ENCODE measurements around the gene KMT5C.
A peak's percentile ranks its signal among the peaks of the same experiment; 100 is the strongest.

The KMT5C gene

GRCh38 chr19:55369653-55370304 lies 30.1 kb downstream of the KMT5C start:
- DNase-seq, result peak; percentile 54 to 64

DNA sequence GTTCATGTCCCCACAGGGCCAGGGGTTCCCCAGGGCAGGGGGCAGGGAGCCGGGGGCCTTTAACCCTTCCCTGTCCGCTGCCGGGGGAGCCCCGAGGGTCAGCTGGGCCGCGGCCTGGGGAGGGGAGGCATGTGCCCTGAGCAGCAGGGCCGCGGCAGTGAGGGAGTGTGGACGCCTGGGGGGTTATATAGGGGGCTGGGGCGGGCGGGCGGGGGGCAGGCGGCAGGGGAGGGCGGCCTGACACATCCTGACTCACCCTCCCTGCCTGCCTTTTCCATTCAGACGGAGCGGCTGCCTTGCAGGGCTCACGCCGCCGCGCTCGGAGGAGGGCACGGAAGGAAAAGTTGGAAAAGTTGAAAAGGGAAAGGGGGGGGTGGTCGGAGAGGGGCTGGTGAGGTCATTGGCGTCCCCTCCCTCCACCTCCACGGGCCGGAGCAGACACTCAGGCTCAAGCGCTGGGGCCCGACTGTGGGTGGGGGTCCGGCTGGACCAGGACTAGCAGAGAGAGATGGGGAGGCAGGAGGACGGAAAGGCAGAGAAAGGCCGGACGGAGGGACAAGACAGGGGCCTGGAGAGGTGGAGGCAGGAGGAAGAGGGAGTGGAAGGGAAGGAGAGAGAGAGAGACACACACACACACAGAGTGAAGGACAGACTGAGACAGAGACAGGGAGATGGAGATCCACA lies 30.8 kb downstream of the KMT5C start, which contains the start of gene IL11:
Gene IL11, minus strand, starts transcription at position 159 of the 684 bp plus-strand sequence. Its CDS starts 153 bp downstream, at position 6.
- no peak for DNase-seq

DNA sequence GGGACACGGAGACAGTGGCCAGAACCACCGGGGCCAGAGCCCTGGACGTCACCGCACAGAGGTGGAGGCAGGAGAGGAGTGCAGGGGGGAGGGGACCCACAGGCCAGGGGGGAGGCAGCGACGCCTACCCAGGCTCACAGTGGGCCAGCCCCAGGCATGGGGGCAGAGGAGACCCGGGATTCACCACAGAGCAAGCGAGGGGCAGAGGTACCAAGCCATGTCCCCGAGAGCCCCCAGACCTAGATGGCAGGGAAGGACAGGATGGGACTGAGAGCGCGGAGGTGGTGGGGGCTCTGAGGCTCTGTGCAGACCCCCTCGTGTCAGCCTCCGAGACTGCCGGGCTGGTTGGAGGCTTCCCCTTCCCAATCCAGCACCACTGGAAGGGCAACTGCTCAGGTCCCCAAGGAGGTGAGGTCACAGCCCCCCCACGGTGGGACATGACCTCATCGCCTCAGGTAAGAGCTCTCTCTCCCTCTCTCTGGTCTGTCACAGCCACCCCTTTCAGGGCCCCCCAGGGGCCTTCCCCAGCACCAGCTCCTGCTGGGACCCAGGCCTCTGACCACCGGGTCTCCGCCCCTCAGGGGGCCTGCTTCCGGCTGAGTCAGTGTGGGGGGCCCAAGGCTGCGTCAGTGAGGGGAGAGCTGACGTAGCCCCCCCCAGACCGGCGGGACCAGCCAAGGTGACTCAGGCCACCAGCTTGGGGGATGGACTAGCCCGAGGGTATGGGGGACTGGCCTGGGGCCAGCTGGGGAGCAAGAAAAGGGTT lies 32.8 kb downstream of the KMT5C start:
- DNase-seq, result peak in 1 of 2 experiments; percentile 54

GRCh38 chr19:55373306-55373992 lies 33.8 kb downstream of the KMT5C start:
- DNase-seq, result no peak

- DNase-seq, result no peak
Measured at GRCh38 chr19:55373993-55374757, 34.5 kb downstream of the KMT5C start.

GRCh38 chr19:55376241-55376933 lies 36.7 kb downstream of the KMT5C start, which contains the start of gene TMEM190:
Gene TMEM190, plus strand, starts transcription at chr19:55376826. Its CDS starts 28 bp downstream, at chr19:55376854.
- no peak for DNase-seq

GRCh38 chr19:55377356-55378131 lies 37.9 kb downstream of the KMT5C start:
- DNase-seq, result no peak

DNA sequence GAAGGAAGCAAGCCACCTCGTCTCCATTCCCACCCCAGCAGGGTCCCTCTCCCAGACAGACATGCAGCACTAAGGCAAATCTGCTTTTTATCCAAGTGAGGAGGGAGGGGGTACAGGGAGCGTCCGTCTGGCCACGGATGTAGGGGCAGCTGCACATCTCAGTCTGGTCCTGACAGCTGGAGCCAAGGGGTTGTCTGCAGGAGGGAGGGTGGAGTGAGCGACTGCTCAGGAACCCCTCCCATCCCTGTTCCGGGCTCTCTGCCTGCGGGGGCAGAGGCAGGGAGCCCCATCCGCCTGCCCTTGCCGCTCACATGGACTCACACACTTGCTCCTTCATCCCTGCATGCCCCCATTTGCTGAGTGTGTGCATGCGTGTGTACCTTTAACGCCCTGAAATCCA lies 39.5 kb downstream of the KMT5C start:
- no peak for DNase-seq

DNA sequence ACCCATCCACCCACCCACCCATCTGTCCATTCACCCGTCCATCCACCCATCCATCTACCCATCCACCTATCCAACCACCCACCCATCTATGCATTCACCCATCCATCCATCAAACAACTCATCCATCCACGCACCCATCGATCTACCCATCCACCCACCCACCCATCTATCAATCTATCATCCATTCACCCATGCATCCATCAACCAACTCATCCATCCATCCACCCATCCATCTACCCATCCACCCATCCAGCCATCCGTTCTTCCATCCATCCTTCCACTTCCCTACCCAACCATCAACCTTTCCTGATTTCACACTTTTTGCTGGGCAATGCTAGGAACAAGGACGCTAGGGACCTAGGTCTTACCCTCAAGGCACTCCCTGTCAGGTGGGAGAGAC lies 42.3 kb downstream of the KMT5C start:
- no peak for DNase-seq

DNA sequence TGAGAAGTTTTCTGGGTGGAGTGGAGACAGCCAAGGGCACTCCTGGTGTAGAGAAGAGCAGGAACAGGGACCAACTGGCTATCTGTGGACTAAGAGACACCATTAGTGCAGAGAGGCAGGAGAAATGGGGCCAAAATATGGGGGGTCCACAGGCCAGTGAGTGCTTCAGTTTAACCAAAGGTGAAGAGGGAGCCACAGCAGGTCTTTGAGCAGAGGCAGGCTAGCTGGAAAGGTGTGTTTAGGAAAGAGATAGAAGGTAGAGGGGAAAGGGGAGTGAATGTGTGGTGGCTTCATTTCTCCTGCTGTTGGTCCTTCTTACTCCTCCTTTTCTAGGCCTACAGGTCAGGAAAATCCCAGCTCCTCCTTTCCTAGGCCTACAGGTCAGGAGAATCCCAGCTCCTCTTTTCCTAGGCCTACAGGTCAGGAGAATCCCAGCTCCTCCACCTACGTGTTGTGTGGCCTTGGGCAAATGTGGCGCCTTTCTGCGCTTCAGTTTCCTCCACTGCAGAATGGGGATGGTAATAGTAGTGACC lies 42.9 kb downstream of the KMT5C start:
- no peak for DNase-seq

DNA sequence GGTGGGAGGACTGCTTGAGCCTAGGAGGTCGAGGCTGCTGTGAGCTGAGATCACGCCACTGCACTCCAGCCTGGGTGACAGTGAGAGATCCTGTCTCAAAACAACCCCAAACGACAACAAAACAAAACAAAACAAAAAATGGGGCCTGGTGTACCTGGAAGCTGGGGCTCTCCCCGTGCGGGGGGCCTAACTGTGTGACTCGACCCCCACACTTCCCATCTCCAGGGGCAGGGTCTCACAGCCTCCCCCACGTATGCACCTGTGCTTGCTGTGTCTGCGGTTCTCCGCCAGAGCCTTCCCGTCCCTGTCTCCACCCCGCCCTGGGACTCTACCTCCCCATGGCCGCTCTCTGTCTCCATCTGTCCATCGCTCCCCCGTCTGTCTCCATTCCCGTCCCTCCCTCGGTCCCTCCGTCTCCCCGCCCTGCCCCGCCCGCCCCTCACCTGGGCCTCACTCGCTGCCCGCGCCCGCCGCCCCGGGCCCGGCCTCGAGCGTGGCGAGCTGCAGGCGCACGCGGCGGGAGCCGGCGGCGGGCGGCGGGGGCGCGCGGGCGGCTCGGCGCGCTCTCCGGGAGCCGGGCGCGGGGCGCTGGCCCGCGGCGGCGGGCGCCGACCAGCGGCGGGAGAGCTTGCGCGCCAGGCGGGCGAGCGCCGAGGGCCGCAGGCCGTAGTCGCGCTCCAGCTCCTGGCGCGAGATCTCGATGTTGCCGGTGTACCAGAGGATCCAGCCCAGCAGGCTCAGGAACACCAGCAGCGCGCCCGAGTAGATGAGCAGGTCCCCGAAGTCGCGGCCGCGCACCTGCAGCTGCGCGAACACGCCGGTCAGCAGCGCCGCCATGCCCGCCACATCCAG lies 43.8 kb downstream of the KMT5C start:
- DNase-seq, result peak; percentile 63

DNA sequence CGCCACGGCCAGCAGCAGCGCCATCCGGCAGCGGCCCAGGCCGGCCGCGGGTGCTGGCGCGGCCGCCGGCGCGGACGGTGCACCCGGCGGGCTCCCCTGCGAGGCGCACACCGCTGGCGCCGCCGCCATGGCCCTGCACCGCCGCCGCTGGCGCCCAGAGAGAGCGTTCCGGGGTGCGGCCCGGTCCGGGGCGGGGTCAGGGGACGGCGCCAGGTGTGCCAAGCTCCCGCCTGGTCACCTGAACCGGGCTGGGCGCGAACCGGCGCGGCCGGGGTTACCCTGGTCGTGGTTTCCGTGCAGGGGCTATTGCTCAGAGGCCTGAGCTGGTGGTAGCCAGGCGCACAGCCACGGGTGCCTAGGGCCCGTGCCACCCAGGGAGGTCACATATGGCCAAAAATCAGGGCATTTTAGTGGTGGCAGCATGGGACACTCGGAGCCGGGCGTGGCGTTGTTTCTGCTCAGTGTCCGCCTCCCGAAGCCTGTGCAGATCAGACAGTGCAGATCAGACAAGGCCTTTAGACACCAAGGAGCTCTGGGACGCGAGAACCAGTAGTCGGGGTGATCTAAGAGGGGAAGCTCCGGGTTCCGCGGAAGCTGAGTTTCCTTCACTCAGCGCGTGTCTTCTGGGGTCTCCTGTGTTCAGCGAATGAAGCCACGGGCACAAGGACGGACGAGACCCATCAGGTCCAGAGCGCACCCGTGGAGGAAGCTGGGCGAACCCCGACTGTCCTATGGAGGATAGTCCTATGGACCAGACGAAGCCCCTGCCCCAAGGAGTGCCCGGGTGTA lies 44.6 kb downstream of the KMT5C start, which contains the start of gene TMEM238:
Gene TMEM238, minus strand, starts transcription at position 162 of the 789 bp plus-strand sequence. Its CDS starts 33 bp downstream, at position 129.
- peak; percentile 68 to 75 for DNase-seq

DNA sequence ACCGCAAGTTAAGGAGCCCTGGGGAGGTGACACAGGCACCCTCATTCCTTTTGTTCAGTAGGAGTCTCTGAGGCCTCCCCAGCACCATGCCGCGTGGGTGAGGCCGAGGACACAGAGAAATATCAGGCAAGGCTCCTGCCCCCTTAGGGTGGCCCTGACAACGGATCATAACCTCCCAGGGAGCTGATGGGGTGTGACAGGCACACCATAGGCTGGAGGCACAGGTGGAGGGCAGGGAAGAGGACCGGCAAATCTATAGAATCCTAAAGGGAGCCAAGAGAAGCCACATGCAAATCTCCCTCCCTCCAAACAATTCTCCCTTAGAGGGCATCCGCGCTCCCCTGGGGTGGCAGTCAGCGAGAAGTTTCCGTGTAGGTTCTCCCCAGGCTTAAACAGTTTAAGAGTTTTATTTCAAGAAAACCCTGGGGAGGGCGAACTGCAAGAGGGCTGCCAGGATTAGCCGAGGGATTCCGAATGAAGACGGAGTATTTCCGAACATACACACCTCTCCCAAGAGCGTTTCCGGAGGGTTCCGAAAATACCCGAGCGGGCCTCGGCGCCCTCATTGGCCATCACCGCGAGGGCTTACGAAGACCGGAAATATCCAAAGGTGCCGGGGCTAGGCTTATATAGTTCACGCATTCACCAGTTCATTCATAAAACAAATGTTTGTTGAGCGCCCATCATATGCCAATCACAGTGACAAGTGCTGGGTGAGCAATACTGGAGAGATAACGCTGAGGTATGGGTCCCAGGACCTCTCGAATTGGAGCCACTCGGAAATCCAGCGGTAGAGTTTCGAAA lies 45.4 kb downstream of the KMT5C start:
- DNase-seq, result peak; percentile 97 to 98

- DNase-seq, result peak; percentile 99 to 100
Measured at GRCh38 chr19:55385724-55386492, 46.2 kb downstream of the KMT5C start, which contains the start of gene RPL28. Gene RPL28, plus strand, starts transcription at chr19:55385932. Its CDS starts 426 bp downstream, at chr19:55386358.

DNA sequence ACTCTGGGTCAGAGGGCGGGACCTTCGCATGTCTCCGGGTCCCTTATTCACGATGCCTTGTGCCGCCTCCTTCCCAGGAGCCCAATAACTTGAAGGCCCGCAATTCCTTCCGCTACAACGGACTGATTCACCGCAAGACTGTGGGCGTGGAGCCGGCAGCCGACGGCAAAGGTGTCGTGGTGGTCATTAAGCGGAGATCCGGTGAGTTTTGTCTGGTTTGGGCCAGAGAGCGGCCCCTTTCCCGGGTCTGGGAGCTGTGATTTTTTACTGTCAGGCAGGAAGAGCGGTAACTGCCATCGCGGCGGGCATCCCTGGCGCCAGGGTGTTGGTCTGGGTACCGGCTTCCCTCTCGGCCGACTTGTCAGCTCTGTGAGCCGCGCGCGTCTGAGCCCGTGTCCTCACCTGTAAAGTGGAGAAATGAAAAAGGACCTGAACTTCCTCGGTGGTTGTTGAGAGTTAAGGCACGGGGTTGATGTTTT lies 46.9 kb downstream of the KMT5C start:
- peak in 1 of 2 experiments; percentile 60 for DNase-seq

GRCh38 chr19:55387736-55388497 lies 48.2 kb downstream of the KMT5C start:
- DNase-seq, result no peak

Measured in activated T-cell treated with anti-CD3 and anti-CD28 coated beads, Interleukin-2, amount 50 U/mL, for 48 hours (primary cell).